Measurements from ENCODE around the gene MINDY4. TPM values are rescaled to one million over a fixed set of nuclear protein-coding genes. Genes with fewer than 3 reads are reported as not detected.

Gene MINDY4
- total RNA-seq, 1 donor from 2014 or later: 4.1 TPM

- H3K9me3 Mint-ChIP-seq (ENCODE audit: unreplicated experiment): peaks cover 5% of the 10 kb centered on the region
- peaks cover 6% of the 10 kb centered on the region for H3K4me1 Mint-ChIP-seq (ENCODE audit: low read depth, unreplicated experiment)
- Histone ChIP-seq H4K20me1 (ENCODE audit: insufficient read depth, low read length) (peaks cover 3% of the 10 kb centered on the region), H2AFZ (ENCODE audit: low read depth, low read length) (no peak overlapping the region), H3K4me1 (ENCODE audit: insufficient read depth, low read length) (no peaks in the 10 kb centered on the region), H3K36me3 (ENCODE audit: insufficient read depth, low read length) (no peaks in the 10 kb centered on the region), H3K27me3 (ENCODE audit: insufficient read depth, low read length) (no peaks in the 10 kb centered on the region), H3K4me3 (ENCODE audit: insufficient read depth, low read depth, low read length) (no peak overlapping the region), H3K4me2 (ENCODE audit: low read length) (no peak overlapping the region), H3K9me3 (ENCODE audit: insufficient read depth, low read depth, low read length) (no peaks in the 10 kb centered on the region), H3K9ac (ENCODE audit: low read length) (no peak overlapping the region), H3K27ac (ENCODE audit: low read depth, low read length) (no peak overlapping the region), H3K79me2 (ENCODE audit: insufficient read depth, low read length) (no peaks in the 10 kb centered on the region)
- H3K27me3 Mint-ChIP-seq (ENCODE audit: low read depth, unreplicated experiment): peaks cover 24% of the 10 kb centered on the region
- H3K36me3 Mint-ChIP-seq (ENCODE audit: low read depth, unreplicated experiment): peaks cover 10% of the 10 kb centered on the region
- FAIRE-seq (no peak), DNase-seq (ENCODE audit: low read depth) (no peak)
- no peak overlapping the region for H3K27ac Mint-ChIP-seq (ENCODE audit: unreplicated experiment)
- TF ChIP-seq EZH2 (IDR thresholded peaks at IDR 0.05; ENCODE audit: insufficient read depth, low read length) (no peak), CTCF (IDR thresholded peaks at IDR 0.05; ENCODE audit: insufficient read depth, low read depth, low read length) (no peak)
- no peak overlapping the region for H3K4me3 Mint-ChIP-seq (ENCODE audit: unreplicated experiment)
Observed at GRCh38 chr7:30864101-30864500, 92.9 kb downstream of the MINDY4 start.

GRCh38 chr7:30865076-30865475 lies 93.9 kb downstream of the MINDY4 start:
- Mint-ChIP-seq H3K27ac (ENCODE audit: unreplicated experiment) (no peak overlapping the region), H3K9me3 (ENCODE audit: unreplicated experiment) (peaks cover 5% of the 10 kb centered on the region), H3K27me3 (ENCODE audit: low read depth, unreplicated experiment) (peaks cover 23% of the 10 kb centered on the region), H3K4me3 (ENCODE audit: unreplicated experiment) (no peak overlapping the region), H3K36me3 (ENCODE audit: low read depth, unreplicated experiment) (peaks cover 10% of the 10 kb centered on the region), H3K4me1 (ENCODE audit: low read depth, unreplicated experiment) (peaks cover 6% of the 10 kb centered on the region)
- Histone ChIP-seq H3K9ac (ENCODE audit: low read length) (no peak overlapping the region), H3K4me1 (ENCODE audit: insufficient read depth, low read length) (no peaks in the 10 kb centered on the region), H3K4me3 (ENCODE audit: insufficient read depth, low read depth, low read length) (no peak overlapping the region), H3K4me2 (ENCODE audit: low read length) (no peak overlapping the region), H3K27me3 (ENCODE audit: insufficient read depth, low read length) (no peaks in the 10 kb centered on the region), H3K27ac (ENCODE audit: low read depth, low read length) (no peak overlapping the region), H3K79me2 (ENCODE audit: insufficient read depth, low read length) (no peaks in the 10 kb centered on the region), H2AFZ (ENCODE audit: low read depth, low read length) (no peak overlapping the region), H3K9me3 (ENCODE audit: insufficient read depth, low read depth, low read length) (no peaks in the 10 kb centered on the region), H4K20me1 (ENCODE audit: insufficient read depth, low read length) (peaks cover 3% of the 10 kb centered on the region), H3K36me3 (ENCODE audit: insufficient read depth, low read length) (no peaks in the 10 kb centered on the region)
- TF ChIP-seq EZH2 (IDR thresholded peaks at IDR 0.05; ENCODE audit: insufficient read depth, low read length) (no peak), CTCF (IDR thresholded peaks at IDR 0.05; ENCODE audit: insufficient read depth, low read depth, low read length) (no peak)
- FAIRE-seq: no peak
- no peak for DNase-seq (ENCODE audit: low read depth)

- H3K9ac ChIP-seq (ENCODE audit: low read length): no peak overlapping the region
- Mint-ChIP-seq H3K9me3 (ENCODE audit: unreplicated experiment) (peaks cover 5% of the 10 kb centered on the region), H3K4me1 (ENCODE audit: low read depth, unreplicated experiment) (peaks cover 9% of the 10 kb centered on the region), H3K36me3 (ENCODE audit: low read depth, unreplicated experiment) (peaks cover 10% of the 10 kb centered on the region), H3K27ac (ENCODE audit: unreplicated experiment) (no peak overlapping the region), H3K27me3 (ENCODE audit: low read depth, unreplicated experiment) (peaks cover 19% of the 10 kb centered on the region), H3K4me3 (ENCODE audit: unreplicated experiment) (no peak overlapping the region)
- no peak overlapping the region for H3K4me2 ChIP-seq (ENCODE audit: low read length)
- no peak overlapping the region for H2AFZ ChIP-seq (ENCODE audit: low read depth, low read length)
- H3K79me2 ChIP-seq (ENCODE audit: insufficient read depth, low read length): no peaks in the 10 kb centered on the region
- H3K36me3 ChIP-seq (ENCODE audit: insufficient read depth, low read length): no peaks in the 10 kb centered on the region
- no peaks in the 10 kb centered on the region for H3K9me3 ChIP-seq (ENCODE audit: insufficient read depth, low read depth, low read length)
- H3K27ac ChIP-seq (ENCODE audit: low read depth, low read length): no peak overlapping the region
- H3K27me3 ChIP-seq (ENCODE audit: insufficient read depth, low read length): no peaks in the 10 kb centered on the region
- H3K4me1 ChIP-seq (ENCODE audit: insufficient read depth, low read length): no peaks in the 10 kb centered on the region
- DNase-seq (ENCODE audit: low read depth) (no peak), FAIRE-seq (no peak)
- TF ChIP-seq CTCF (IDR thresholded peaks at IDR 0.05; ENCODE audit: insufficient read depth, low read depth, low read length): no peak
- no peak for TF ChIP-seq EZH2 (IDR thresholded peaks at IDR 0.05; ENCODE audit: insufficient read depth, low read length)
- H4K20me1 ChIP-seq (ENCODE audit: insufficient read depth, low read length): peaks cover 3% of the 10 kb centered on the region
- H3K4me3 ChIP-seq (ENCODE audit: insufficient read depth, low read depth, low read length): no peak overlapping the region
Observed at GRCh38 chr7:30865821-30866220, 94.6 kb downstream of the MINDY4 start.
